ENCODE data around the gene GTF2A1. TPM values are rescaled to one million over a fixed set of nuclear protein-coding genes. Genes with fewer than 3 reads are reported as not detected.

The GTF2A1 gene
- total RNA-seq, 4 donors from 2014 or later: 10.5 to 48.0 (median 22.5) TPM

- no peak for TF ChIP-seq EP300 (IDR thresholded peaks at IDR 0.05; ENCODE audit: low read depth)
- TF ChIP-seq CTCF (IDR thresholded peaks at IDR 0.05): no peak
- no peak for TF ChIP-seq POLR2A (IDR thresholded peaks at IDR 0.05)
- Histone ChIP-seq H3K27ac (no peak overlapping the region), H3K4me1 (peaks cover 0 to 8% (median 4%) of the 10 kb centered on the region in 4 donors), H3K4me3 (no peak overlapping the region), H3K27me3 (no peaks in the 10 kb centered on the region), H3K36me3 (no peaks in the 10 kb centered on the region), H3K9me3 (no peaks in the 10 kb centered on the region)
- in situ Hi-C loops (cut with MboI; ENCODE audit: low pct_ligation_motif_present in 1 of 4, low pct_unique_long_range_greater_than_20kb in 1 of 4, low sequenced_read_pairs in 3 of 4) (no loop called here), intact Hi-C loops (cut with DNase I; ENCODE audit: low total_unique reads) (no loop called here)
- DNase-seq: no peak
- WGBS, 2 donors (ENCODE audit: low coverage in 1 of 2): 56 to 58% methylated on average over 3 of the region's 3 CpGs
These were observed 47.3 kb upstream of the GTF2A1 start for GRCh38 chr14:81268016-81268416.

GRCh38 chr14:81265636-81266169 lies 44.9 kb upstream of the GTF2A1 start:
- Histone ChIP-seq H3K27ac (no peak overlapping the region), H3K36me3 (no peaks in the 10 kb centered on the region), H3K27me3 (no peaks in the 10 kb centered on the region), H3K4me3 (no peak overlapping the region), H3K4me1 (peaks cover 0 to 8% (median 4%) of the 10 kb centered on the region in 4 donors), H3K9me3 (no peaks in the 10 kb centered on the region)
- DNase-seq: no peak
- in situ Hi-C loops (cut with MboI; ENCODE audit: low pct_ligation_motif_present in 1 of 4, low pct_unique_long_range_greater_than_20kb in 1 of 4, low sequenced_read_pairs in 3 of 4) (no loop called here), intact Hi-C loops (cut with DNase I; ENCODE audit: low total_unique reads) (no loop called here)
- TF ChIP-seq POLR2A (IDR thresholded peaks at IDR 0.05): no peak
- no peak for TF ChIP-seq CTCF (IDR thresholded peaks at IDR 0.05)
- no peak for TF ChIP-seq EP300 (IDR thresholded peaks at IDR 0.05; ENCODE audit: low read depth)
- 73 to 82% methylated on average over 3 of the region's 3 CpGs for WGBS, 2 donors (ENCODE audit: low coverage in 1 of 2)

GRCh38 chr14:81264671-81265070 lies 43.9 kb upstream of the GTF2A1 start:
- no peaks in the 10 kb centered on the region for H3K27me3 ChIP-seq
- peaks cover 0 to 6% (median 1%) of the 10 kb centered on the region in 4 donors for H3K4me1 ChIP-seq
- WGBS, 2 donors (ENCODE audit: low coverage in 1 of 2): 84 to 100% methylated on average over 1 of the region's 1 CpG
- intact Hi-C loops (cut with DNase I; ENCODE audit: low total_unique reads) (no loop called here), in situ Hi-C loops (cut with MboI; ENCODE audit: low pct_ligation_motif_present in 1 of 4, low pct_unique_long_range_greater_than_20kb in 1 of 4, low sequenced_read_pairs in 3 of 4) (no loop called here)
- no peaks in the 10 kb centered on the region for H3K36me3 ChIP-seq
- no peak overlapping the region for H3K27ac ChIP-seq
- H3K4me3 ChIP-seq: no peak overlapping the region
- DNase-seq: no peak
- TF ChIP-seq POLR2A (IDR thresholded peaks at IDR 0.05): no peak
- TF ChIP-seq CTCF (IDR thresholded peaks at IDR 0.05): no peak
- no peak for TF ChIP-seq POLR2AphosphoS5 (IDR thresholded peaks at IDR 0.05)
- no peak for TF ChIP-seq EP300 (IDR thresholded peaks at IDR 0.05; ENCODE audit: low read depth)
- no peaks in the 10 kb centered on the region for H3K9me3 ChIP-seq

- intact Hi-C loops (cut with DNase I; ENCODE audit: low total_unique reads): no loop called here
- no peak for DNase-seq
These were observed 43.1 kb upstream of the GTF2A1 start for GRCh38 chr14:81263777-81264410.

More at GRCh38 chr14:81263777-81264410, 43.1 kb upstream of the GTF2A1 start:
- Histone ChIP-seq H3K4me3 (no peak overlapping the region), H3K9me3 (no peaks in the 10 kb centered on the region), H3K36me3 (no peaks in the 10 kb centered on the region), H3K27me3 (no peaks in the 10 kb centered on the region), H3K4me1 (no peaks in the 10 kb centered on the region), H3K27ac (no peak overlapping the region)
- 88 to 89% methylated on average over 3 to 4 of the region's 4 CpGs for WGBS, 2 donors (ENCODE audit: low coverage in 1 of 2)
- TF ChIP-seq POLR2AphosphoS5 (IDR thresholded peaks at IDR 0.05) (no peak), EP300 (IDR thresholded peaks at IDR 0.05; ENCODE audit: low read depth) (no peak), POLR2A (IDR thresholded peaks at IDR 0.05) (no peak), CTCF (IDR thresholded peaks at IDR 0.05) (no peak)
- in situ Hi-C loops (cut with MboI; ENCODE audit: low pct_ligation_motif_present in 1 of 4, low pct_unique_long_range_greater_than_20kb in 1 of 4, low sequenced_read_pairs in 3 of 4): no loop called here

Data from transverse colon (tissue), 4 donors.